Parathyroid adenoma (tissue), 2 donors: ENCODE measurements around the gene HLA-DMB.
"Not testable (repeated sequence)": the region's sequence is repeated elsewhere in the genome, so short reads cannot be mapped to it uniquely, and the experiment has no call there.

Source experiments
- H2AFZ ChIP-seq: fragments of 300-600 bp; sonication (generic); one replicate; pipeline ENCODE4 v1.7.0; 2017; ENCODE audit warnings: antibody characterized with exemption, mild to moderate bottlenecking
- H3K27ac ChIP-seq: fragments of 300-600 bp; sonication (generic); one replicate; pipeline ENCODE4 v1.7.0; 2017
- H3K27me3 ChIP-seq: fragments of 300-600 bp; sonication (generic); one replicate; pipeline ENCODE4 v1.7.0; 2017; ENCODE audit warnings: low read length; ENCODE audit not compliant: control insufficient read depth, insufficient read depth
- H3K36me3 ChIP-seq: fragments of 300-600 bp; sonication (generic); one replicate; pipeline ENCODE4 v1.7.0; 2017; ENCODE audit warnings: low read length; ENCODE audit not compliant: control insufficient read depth, insufficient read depth
- H3K4me1 ChIP-seq: fragments of 300-600 bp; sonication (generic); one replicate; pipeline ENCODE4 v1.7.0; 2017; ENCODE audit warnings: control low read depth
- H3K4me2 ChIP-seq: fragments of 300-600 bp; sonication (generic); one replicate; pipeline ENCODE4 v1.7.0; 2017; ENCODE audit warnings: low read length
- H3K4me3 ChIP-seq: fragments of 300-600 bp; sonication (generic); one replicate; pipeline ENCODE4 v1.7.0; 2017; ENCODE audit warnings: low read depth, low read length
- H3K79me2 ChIP-seq: fragments of 300-600 bp; sonication (generic); one replicate; pipeline ENCODE4 v1.7.0; 2017; ENCODE audit warnings: control low read depth
- H3K9ac ChIP-seq: fragments of 300-600 bp; sonication (generic); one replicate; pipeline ENCODE4 v1.7.0; 2017; ENCODE audit warnings: mild to moderate bottlenecking
- H3K9me3 ChIP-seq: fragments of 300-600 bp; sonication (generic); one replicate; pipeline ENCODE4 v1.7.0; 2017; ENCODE audit warnings: low read length; ENCODE audit not compliant: control insufficient read depth
- CTCF ChIP-seq: fragments of 300-600 bp; sonication (generic); IDR thresholded peaks from one replicate; pipeline ENCODE4 v1.7.0; 2017; ENCODE audit warnings: antibody characterized with exemption, mild to moderate bottlenecking
- donor health status: primary hyperparathyroidism.

Gene HLA-DMB

GRCh38 chr6:32945108-32945760 lies 4.4 kb upstream of the HLA-DMB start:
- H3K27me3 ChIP-seq, result no peaks in the 10 kb centered on the region
- peaks cover 11% of the 10 kb centered on the region for H3K4me1 ChIP-seq
- TF ChIP-seq CTCF, result no peak
- no peaks in the 10 kb centered on the region for H3K36me3 ChIP-seq
- no peaks in the 10 kb centered on the region for H3K9me3 ChIP-seq
- no peaks in the 10 kb centered on the region for H3K79me2 ChIP-seq
- H3K4me3 ChIP-seq, result no peak overlapping the region
- no peak overlapping the region for H3K27ac ChIP-seq
- no peak overlapping the region for H3K9ac ChIP-seq
- no peak overlapping the region for H3K4me2 ChIP-seq
- H2AFZ ChIP-seq, result no peak overlapping the region

- H3K27ac ChIP-seq, result no peak overlapping the region
Observed at GRCh38 chr6:32943864-32944649, 3.2 kb upstream of the HLA-DMB start.

GRCh38 chr6:32942555-32943123 lies 1.8 kb upstream of the HLA-DMB start:
- H3K9ac ChIP-seq, H2AFZ ChIP-seq, H3K9me3 ChIP-seq, H3K27ac ChIP-seq, H3K4me3 ChIP-seq, H3K27me3 ChIP-seq, H3K4me2 ChIP-seq, H3K36me3 ChIP-seq, H3K79me2 ChIP-seq: not testable (repeated sequence)
- peaks cover 11% of the 10 kb centered on the region for H3K4me1 ChIP-seq

More at GRCh38 chr6:32943864-32944649, 3.2 kb upstream of the HLA-DMB start:
- no peak overlapping the region for H2AFZ ChIP-seq
- peaks cover 11% of the 10 kb centered on the region for H3K4me1 ChIP-seq
- H3K36me3 ChIP-seq, result no peaks in the 10 kb centered on the region
- no peaks in the 10 kb centered on the region for H3K9me3 ChIP-seq
- no peak for TF ChIP-seq CTCF
- H3K9ac ChIP-seq, result no peak overlapping the region
- H3K4me2 ChIP-seq, result no peak overlapping the region
- H3K27me3 ChIP-seq, result no peaks in the 10 kb centered on the region
- no peak overlapping the region for H3K4me3 ChIP-seq
- no peaks in the 10 kb centered on the region for H3K79me2 ChIP-seq

- Histone ChIP-seq H2AFZ (peak overlapping the region; percentile 88), H3K4me3 (no peak overlapping the region), H3K4me1 (peaks cover 11% of the 10 kb centered on the region), H3K36me3 (no peaks in the 10 kb centered on the region), H3K4me2 (no peak overlapping the region), H3K79me2 (no peaks in the 10 kb centered on the region), H3K27me3 (no peaks in the 10 kb centered on the region), H3K9ac (no peak overlapping the region), H3K9me3 (no peaks in the 10 kb centered on the region), H3K27ac (peak overlapping the region; percentile 74)
- TF ChIP-seq CTCF, result no peak
Observed at GRCh38 chr6:32941214-32941768, 463 bp upstream of the HLA-DMB start.

- Histone ChIP-seq H3K4me1 (peaks cover 11% of the 10 kb centered on the region), H3K4me2 (no peak overlapping the region), H3K9me3 (no peaks in the 10 kb centered on the region), H3K36me3 (no peaks in the 10 kb centered on the region), H2AFZ (no peak overlapping the region), H3K79me2 (no peaks in the 10 kb centered on the region), H3K4me3 (no peak overlapping the region), H3K27ac (no peak overlapping the region), H3K9ac (no peak overlapping the region), H3K27me3 (no peaks in the 10 kb centered on the region)
- no peak for TF ChIP-seq CTCF
Observed at GRCh38 chr6:32938494-32938893, 2.3 kb downstream of the HLA-DMB start.
